Astrocyte (in vitro differentiated cells and primary cell): ENCODE results near the gene EDC3. TPM values are rescaled to one million over a fixed set of nuclear protein-coding genes. Genes with fewer than 3 reads are reported as not detected.

Experiments used
- DNase-seq: peaks from one replicate; pipeline ENCODE4 v3.0.0-alpha.2; 2010; ENCODE audit warnings: low read depth
- FAIRE-seq: peaks from 2 replicates; lab custom pipeline; 2011; peaks lifted over from hg19 to GRCh38; lab: Jason Lieb, UNC
- H2AFZ ChIP-seq: 2 replicates; pipeline ENCODE4 v1.6.0; 2012; ENCODE audit warnings: low read depth, low read length, inconsistent platforms
- H3K27ac ChIP-seq: 2 replicates; pipeline ENCODE4 v1.5.1; 2011; ENCODE audit warnings: low read depth, low read length, inconsistent platforms
- H3K27me3 ChIP-seq: 2 replicates; pipeline ENCODE4 v1.6.0; 2011; ENCODE audit warnings: low read length, inconsistent platforms; ENCODE audit not compliant: insufficient read depth
- H3K36me3 ChIP-seq: 2 replicates; pipeline ENCODE4 v1.5.1; 2011; ENCODE audit warnings: low read length, inconsistent platforms; ENCODE audit not compliant: insufficient read depth
- H3K4me1 ChIP-seq: 2 replicates; pipeline ENCODE4 v1.5.1; 2011; ENCODE audit warnings: low read length, inconsistent platforms; ENCODE audit not compliant: insufficient read depth
- H3K4me2 ChIP-seq: 2 replicates; pipeline ENCODE4 v1.6.0; 2012; ENCODE audit warnings: low read length, inconsistent platforms
- H3K4me3 ChIP-seq: 2 replicates; pipeline ENCODE4 v1.5.1; 2011; ENCODE audit warnings: low read depth, mild to moderate bottlenecking, low read length, inconsistent platforms; ENCODE audit not compliant: insufficient read depth
- H3K79me2 ChIP-seq: 2 replicates; pipeline ENCODE4 v1.6.0; 2012; ENCODE audit warnings: mild to moderate bottlenecking, low read length, inconsistent platforms; ENCODE audit not compliant: insufficient read depth
- H3K9ac ChIP-seq: 2 replicates; pipeline ENCODE4 v1.6.0; 2012; ENCODE audit warnings: mild to moderate bottlenecking, low read length, inconsistent platforms
- H3K9me3 ChIP-seq: 2 replicates; pipeline ENCODE4 v1.5.1; 2012; ENCODE audit warnings: low read depth, mild to moderate bottlenecking, low read length, inconsistent platforms; ENCODE audit not compliant: insufficient read depth
- H4K20me1 ChIP-seq: 2 replicates; pipeline ENCODE4 v1.6.0; 2012; ENCODE audit warnings: low read length, inconsistent platforms; ENCODE audit not compliant: insufficient read depth
- H3K27ac Mint-ChIP-seq: one replicate; pipeline ENCODE4 v1.8.0; 2021; ENCODE audit warnings: mild to moderate bottlenecking, mixed read lengths; ENCODE audit not compliant: unreplicated experiment
- H3K27me3 Mint-ChIP-seq: one replicate; pipeline ENCODE4 v1.8.0; 2021; ENCODE audit warnings: low read depth, mixed read lengths; ENCODE audit not compliant: unreplicated experiment
- H3K36me3 Mint-ChIP-seq: one replicate; pipeline ENCODE4 v1.8.0; 2021; ENCODE audit warnings: low read depth, mixed read lengths; ENCODE audit not compliant: unreplicated experiment
- H3K4me1 Mint-ChIP-seq: one replicate; pipeline ENCODE4 v1.8.0; 2021; ENCODE audit warnings: low read depth, mixed read lengths; ENCODE audit not compliant: unreplicated experiment
- H3K4me3 Mint-ChIP-seq: one replicate; pipeline ENCODE4 v1.8.0; 2021; ENCODE audit warnings: mild to moderate bottlenecking, moderate library complexity, mixed read lengths; ENCODE audit not compliant: unreplicated experiment
- H3K9me3 Mint-ChIP-seq: one replicate; pipeline ENCODE4 v1.8.0; 2021; ENCODE audit warnings: mild to moderate bottlenecking, mixed read lengths; ENCODE audit not compliant: unreplicated experiment
- CTCF ChIP-seq: IDR thresholded peaks from 2 replicates; pipeline ENCODE4 v1.5.1; 2011; ENCODE audit warnings: low read depth, mild to moderate bottlenecking, inconsistent platforms, low read length, moderate library complexity; ENCODE audit not compliant: insufficient read depth
- EZH2 ChIP-seq: IDR thresholded peaks from 2 replicates; pipeline ENCODE4 v1.6.1; 2012; ENCODE audit warnings: mild to moderate bottlenecking, low read length, inconsistent platforms; ENCODE audit not compliant: insufficient read depth
- total RNA-seq: library from RNA; stranded (reverse); gene quantifications from 2 replicates; pipeline ENCODE4 v1.2.1, GENCODE V29; 2021

The EDC3 gene
- total RNA-seq, 1 donor from 2014 or later = 47.6 TPM

- TF ChIP-seq CTCF (no peak), EZH2 (no peak)
- Histone ChIP-seq H3K9ac (peak overlapping the region; percentile 97), H4K20me1 (peaks cover 57% of the 10 kb centered on the region), H3K4me2 (peak overlapping the region; percentile 87), H3K27me3 (no peaks in the 10 kb centered on the region), H2AFZ (no peak overlapping the region), H3K9me3 (no peaks in the 10 kb centered on the region), H3K36me3 (peaks cover 15% of the 10 kb centered on the region), H3K4me3 (peak overlapping the region; percentile 86), H3K27ac (peak overlapping the region; percentile 83), H3K4me1 (peaks cover 17% of the 10 kb centered on the region), H3K79me2 (peaks cover 69% of the 10 kb centered on the region)
- Mint-ChIP-seq H3K36me3 (peaks cover 16% of the 10 kb centered on the region), H3K4me3 (peak overlapping the region; percentile 95), H3K27me3 (peaks cover 14% of the 10 kb centered on the region), H3K27ac (peak overlapping the region; percentile 71), H3K4me1 (peaks cover 10% of the 10 kb centered on the region), H3K9me3 (no peaks in the 10 kb centered on the region)
- FAIRE-seq = no peak
- no peak for DNase-seq
These were observed 78.8 kb downstream of the EDC3 start for GRCh38 chr15:74616996-74617395.

- Mint-ChIP-seq H3K9me3 (no peaks in the 10 kb centered on the region), H3K27me3 (peaks cover 18% of the 10 kb centered on the region), H3K27ac (peak overlapping the region; percentile 91), H3K4me1 (peaks cover 10% of the 10 kb centered on the region), H3K4me3 (peak overlapping the region; percentile 95), H3K36me3 (peaks cover 12% of the 10 kb centered on the region)
- Histone ChIP-seq H3K36me3 (peaks cover 9% of the 10 kb centered on the region), H3K4me1 (peaks cover 17% of the 10 kb centered on the region), H3K9me3 (no peaks in the 10 kb centered on the region), H4K20me1 (peaks cover 52% of the 10 kb centered on the region), H2AFZ (peak overlapping the region; percentile 65), H3K9ac (peak overlapping the region; percentile 97), H3K79me2 (peaks cover 64% of the 10 kb centered on the region), H3K27me3 (no peaks in the 10 kb centered on the region), H3K4me3 (peak overlapping the region; percentile 86), H3K4me2 (peak overlapping the region; percentile 87), H3K27ac (peak overlapping the region; percentile 83)
- no peak for FAIRE-seq
- TF ChIP-seq EZH2 (no peak), CTCF (no peak)
- DNase-seq = peak; percentile 28
These were observed 79.4 kb downstream of the EDC3 start for GRCh38 chr15:74616366-74616939.
